Measurements from ENCODE around the gene LHPP.
"Not testable (repeated sequence)": the region's sequence is repeated elsewhere in the genome, so short reads cannot be mapped to it uniquely, and the experiment has no call there.

The LHPP gene

DNA sequence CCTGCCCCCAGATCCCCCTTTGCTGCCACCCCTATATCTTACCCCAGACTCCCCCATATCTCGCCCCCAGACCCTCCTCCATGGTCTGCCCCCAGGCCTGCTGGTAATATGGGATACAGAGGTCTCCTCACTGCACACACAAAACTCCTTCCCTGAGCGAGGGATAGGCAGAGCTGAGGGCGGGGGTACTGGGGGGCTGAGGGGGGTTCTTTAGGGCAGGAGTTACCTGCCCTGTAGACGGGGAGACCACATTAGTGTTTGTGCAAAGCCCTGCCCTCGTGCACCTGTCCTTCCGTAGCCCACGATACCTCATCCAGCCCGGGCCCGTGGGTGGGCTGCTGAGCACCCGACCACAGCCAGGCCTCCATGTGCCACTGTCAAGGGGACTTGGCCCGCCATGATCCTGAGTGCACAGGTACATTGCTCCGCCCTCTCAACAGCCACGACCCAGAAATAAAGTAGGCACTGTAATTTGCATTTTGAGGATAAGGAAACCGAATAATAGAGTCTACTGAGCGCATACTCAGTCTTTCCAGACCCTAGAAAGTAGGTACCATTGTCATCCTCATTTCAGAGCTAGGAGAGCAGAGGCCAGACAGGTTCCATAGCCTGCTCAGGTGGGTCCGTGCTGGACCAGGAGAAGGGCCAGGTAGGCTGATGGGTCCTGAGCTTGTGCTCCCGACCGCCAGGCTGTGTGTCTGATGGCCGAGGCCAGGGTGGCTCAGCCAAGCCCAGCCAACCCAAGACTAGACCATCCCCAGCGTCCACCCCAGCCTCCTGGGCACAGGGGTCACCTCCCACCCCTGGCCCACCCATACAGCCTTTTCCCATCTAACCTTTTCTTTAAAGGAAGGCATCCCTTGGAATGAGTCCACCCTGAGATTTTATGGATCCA lies 115.2 kb downstream of the LHPP start:
- DNase-seq, result no peak

DNA sequence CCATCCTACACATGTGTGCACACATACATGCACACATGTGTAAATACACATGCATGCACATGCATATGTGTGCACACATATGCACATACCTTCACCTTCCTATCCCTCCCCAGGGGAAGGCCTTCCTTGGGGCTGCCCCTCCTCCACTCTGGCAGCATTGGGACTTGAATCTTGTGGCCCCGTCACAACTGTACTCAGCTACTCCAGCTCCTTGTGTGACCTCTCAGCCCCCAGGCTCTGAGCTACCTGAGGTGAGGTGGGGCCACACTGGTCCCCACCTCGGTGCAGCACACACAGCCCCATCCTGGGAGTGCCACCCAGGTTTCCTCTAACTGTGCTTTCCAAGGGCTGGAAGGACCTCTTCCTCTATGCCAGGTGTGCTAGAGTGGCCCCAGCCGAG lies 116.0 kb downstream of the LHPP start:
- no peak for DNase-seq

DNA sequence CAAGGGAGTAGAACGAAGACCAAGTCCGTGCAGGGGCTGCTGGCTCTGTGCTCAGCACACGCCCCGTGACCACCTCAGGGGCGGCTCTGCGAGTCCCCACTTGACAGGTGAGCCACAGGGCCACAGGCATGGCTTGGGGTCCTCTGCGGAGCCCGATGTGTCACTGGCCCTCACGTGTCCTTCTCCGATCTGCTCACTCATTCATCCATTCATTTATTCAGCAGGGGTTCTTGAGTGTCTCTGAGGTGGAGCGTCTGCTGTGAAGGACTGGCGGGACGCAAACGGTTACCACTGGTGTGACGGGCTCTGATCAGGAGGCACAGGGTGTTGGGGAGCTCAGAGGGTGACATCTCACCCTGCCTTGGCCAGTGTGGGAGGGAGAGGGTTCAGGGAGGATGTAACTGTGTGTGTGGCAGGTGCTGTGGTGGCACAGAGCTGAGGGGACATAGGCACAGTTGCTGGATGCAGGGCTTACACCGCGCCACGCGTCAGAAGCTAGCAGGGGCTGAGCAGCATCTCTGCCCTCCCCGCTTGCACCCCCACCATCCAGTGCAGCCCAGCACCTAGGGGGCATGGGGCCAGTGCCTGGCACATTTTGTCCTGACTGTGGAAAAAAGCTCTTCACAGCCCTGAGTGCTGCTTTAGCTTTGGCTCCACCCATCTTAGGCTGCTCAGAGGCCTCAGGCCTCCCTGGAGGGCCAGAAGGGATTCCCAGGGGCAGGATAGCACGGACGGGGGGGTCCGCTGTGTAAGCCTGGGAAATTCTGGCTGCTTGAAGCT lies 116.8 kb downstream of the LHPP start:
- DNase-seq, result no peak

DNA sequence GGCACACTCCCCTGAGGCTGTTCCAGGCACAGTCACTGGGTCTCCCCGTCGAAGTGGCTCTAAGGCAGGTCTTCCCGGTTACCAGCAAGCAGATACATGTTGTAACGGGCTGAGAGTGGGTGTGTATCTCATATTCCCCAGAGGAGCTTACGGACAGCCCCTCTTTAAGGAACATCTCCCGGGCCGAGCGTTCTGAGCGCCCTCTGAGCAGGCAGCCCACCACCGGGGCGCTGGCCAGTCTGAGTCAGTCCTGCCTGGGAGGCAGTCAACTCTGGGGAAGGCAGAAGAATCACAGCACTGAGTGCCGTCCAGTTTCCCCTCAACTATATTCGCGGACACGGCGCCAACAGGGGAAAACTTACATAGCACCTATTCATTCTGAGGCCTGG lies 117.4 kb downstream of the LHPP start:
- no peak for DNase-seq

DNA sequence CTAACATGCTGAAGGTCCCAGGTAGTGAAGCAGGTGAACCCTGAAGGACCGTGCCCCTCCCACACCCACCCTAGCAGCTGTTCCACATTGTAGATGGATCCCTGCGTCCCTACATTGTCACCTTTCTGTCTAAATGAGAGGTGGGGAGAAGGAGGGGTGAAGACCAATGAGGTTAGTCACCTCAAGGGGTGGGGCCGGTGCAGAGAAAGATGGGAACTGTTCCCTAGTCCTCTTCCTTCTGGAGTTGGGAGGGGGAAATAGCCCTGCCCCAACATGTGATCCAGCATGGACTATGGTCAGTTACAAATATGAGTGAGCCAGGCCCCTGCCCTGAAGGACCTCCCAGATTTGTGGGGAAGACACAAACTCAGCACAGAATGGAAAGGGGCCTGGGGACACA lies 124.5 kb downstream of the LHPP start:
- DNase-seq, result no peak

DNA sequence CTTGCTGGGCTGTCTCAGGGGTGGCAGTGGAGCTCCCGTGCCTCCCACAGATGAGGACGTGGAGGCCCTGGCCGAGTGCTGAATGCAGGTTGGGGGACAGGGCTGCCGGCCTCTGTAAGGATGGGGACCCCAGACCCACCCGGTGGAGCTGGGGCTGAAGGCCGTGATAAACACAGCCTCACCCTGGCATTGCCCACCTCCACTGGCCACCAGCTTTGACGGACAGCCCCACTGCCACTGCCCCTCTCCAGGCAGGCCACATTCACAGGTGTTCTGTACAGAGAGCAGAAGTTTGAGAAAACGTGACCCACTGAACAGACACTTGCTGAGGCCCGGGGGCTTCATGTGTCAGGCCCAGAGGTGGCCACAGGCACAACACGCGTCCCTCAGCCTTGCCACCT lies 126.2 kb downstream of the LHPP start:
- no peak for DNase-seq

DNA sequence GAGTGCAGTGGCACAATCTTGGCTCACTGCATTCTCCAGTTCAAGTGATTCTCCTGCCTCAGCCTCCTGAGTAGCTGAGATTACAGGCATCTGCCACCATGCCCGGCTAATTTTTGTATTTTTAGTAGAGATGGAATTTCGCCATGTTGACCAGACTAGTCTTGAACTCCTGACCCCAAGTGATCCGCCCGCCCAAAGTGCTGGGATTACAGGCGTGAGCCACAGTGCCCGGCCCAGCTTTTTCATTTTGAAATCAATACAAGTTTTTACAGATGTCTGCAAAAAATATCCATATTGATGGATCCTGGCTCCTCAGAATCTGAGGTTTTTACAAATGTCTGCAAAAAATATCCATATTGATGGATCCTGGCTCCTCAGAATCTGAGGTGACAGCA lies 126.7 kb downstream of the LHPP start:
- not testable (repeated sequence) for DNase-seq

DNA sequence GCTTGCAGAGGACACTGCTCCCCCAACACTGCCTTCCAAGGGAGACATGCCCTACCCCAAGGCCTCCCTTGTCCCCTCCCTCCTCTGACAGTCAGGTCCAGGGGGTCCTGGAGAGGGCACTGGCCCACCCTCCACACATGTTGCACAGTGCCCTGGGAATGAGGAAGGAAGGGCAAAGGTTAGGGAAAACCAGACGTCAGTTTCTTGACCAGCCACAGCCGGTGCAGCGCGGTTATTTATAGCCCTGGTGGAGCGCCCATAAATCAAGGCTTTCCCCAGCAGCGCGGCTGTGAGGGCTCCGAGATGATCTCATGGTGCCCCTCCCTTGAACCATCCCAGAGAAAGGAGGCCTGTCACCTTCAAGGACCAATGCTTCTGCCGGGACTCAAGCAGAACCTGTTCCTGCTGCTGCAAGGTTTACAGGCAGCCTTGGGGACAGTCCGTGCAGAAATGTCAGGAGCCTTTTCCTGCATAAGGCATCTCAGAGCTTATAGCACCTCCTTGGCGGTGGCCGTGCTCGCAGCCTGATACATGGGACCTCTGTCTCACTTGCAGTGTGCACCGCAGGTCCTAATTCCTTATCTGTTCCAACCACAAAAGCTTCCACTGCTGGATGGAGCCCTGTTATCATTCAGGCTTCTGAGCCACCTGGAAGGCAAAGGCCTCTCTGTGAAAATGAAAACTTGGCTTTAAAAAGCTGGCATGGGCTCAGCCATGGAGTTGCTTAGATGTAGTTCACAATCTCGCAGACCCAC lies 127.3 kb downstream of the LHPP start:
- DNase-seq, result no peak

DNA sequence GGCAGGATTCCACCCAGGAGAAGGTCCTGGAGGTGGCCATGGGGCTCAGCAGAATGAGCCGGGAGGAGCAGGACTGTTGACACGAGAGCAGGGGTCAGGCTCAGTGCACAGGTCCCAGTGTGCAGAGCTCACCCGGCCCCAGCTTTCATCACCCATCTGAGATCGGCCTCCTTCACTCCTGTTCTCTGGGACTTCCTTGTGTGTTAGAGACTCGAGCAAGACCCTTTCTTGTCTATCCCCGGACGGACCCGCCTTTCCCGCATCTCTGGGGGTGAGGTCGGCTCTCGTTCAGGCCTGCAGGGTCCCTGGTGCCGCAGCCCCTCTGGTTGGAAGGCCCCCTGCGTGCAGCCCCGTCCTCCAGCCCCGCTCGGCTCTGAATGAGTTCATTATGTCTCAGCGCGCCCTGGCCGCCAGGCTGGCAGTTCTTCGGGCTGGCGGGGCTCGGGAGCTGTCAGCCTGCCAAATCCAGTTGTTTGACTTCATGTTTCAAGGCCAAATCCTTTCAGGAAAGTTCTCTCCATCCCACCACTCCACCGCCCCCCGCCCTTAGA lies 127.9 kb downstream of the LHPP start:
- no peak for DNase-seq

DNA sequence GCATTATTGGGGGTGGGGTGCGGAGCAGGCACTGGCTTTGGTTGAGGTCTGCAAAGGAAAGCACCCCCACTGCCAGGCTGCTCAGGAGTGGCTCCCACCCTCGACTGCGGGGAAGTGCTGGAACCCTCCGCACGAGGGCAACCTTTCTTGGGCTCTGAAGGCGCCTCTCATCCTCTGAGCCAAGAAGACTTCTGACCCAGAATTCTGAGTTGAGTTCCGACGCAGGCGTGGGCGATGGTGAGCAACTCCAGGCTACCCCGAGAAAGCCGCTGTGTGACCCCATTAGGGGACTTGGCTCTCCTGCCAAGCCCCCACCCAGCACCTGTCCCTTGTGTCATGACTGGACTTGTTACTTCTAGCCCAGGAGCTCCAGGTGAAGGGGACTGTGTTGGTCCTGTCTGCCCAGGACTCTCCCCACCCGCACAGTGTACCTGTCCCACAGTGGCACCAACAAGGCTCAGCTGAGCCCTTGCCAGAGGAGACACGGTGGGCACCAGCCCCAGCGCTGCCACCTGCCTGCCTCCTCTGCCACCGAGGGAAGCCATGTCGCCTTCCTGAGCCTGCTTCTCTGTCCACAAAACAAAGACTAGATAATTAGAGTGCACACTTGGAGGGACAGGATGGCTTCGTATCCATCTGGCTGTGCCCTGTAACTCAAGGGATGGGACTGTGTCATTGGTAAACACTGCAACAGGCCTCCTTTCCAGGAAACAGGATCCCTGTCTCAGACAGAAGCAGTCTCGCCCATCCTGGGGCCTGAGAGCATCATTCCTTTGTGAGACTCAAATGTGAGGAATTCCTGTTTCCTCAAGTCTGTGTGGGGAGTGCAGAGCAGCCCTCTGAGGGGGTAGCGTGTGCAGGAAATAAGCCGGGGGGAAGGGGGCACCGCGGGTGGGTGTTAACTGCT lies 128.8 kb downstream of the LHPP start:
- DNase-seq, result no peak

DNA sequence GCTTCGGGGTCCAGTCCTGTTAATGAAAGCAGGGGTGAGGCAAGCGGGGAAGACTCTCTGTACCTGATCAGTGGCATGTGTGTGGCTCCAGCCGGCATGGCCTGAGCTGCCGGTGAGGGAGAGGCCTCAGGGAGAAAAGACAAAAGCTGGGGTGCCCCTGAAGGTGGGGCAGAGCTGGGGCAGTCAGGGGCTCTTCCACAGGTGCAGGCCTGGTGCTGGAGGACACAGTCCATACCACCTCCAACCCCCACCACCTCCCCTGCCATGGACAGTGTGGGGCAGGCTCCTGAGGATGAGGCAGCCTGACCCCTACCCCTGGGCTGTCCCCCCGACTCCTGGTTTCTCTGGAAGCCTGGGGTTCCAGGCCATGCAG lies 129.5 kb downstream of the LHPP start:
- no peak for DNase-seq

DNA sequence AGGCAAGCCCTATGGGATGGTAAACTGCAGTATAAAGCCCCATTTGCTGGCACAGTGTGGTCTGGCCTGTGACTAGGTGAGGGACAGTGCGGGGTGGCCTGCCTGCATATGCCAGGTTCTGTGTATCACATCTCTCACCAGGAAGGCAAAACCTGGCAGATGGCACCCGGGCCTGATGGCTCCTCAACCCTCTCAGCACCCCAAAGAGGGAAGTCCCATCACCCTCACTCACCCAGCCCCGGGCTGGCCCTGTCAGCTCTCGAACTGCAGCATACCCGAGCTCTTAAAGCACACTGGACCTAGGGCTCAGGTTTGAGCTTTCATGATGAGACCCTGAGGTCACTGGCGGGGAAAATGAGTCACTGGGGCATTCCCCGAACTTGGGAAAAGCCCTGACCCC lies 130.5 kb downstream of the LHPP start:
- no peak for DNase-seq

DNA sequence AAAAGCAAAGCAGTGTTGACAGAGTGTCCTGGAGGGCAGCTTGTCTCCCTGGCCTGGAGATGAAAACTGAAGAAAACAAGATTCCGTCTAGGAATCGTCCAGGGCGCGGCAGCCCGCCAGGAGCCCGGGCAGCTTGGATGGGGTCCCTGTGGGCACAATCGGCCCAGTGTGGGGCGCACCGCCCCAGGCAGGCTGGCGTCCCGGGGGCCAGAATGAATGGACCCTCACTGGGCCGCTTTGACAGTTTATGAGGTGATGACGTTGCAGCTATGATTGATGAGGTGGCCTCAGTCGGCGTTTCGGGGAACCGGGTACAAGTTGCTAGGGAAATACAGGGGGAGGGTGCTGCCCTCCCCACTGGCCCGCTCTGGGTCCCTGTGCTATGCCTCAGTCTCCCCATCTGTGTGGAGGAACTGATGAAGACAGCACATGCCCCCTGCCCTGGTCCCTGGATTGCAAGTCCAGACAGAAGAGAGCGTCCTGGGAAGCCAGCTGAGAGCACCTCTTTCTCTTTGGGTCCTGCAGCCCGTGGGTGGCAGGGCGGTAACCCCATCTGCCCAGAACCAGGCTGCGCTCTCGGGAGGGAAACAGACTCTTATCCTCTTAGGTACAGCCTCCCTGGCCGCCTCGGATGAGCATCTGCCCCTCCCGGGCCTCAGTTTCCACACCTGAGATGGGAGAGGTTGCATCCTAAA lies 131.3 kb downstream of the LHPP start:
- no peak for DNase-seq

DNA sequence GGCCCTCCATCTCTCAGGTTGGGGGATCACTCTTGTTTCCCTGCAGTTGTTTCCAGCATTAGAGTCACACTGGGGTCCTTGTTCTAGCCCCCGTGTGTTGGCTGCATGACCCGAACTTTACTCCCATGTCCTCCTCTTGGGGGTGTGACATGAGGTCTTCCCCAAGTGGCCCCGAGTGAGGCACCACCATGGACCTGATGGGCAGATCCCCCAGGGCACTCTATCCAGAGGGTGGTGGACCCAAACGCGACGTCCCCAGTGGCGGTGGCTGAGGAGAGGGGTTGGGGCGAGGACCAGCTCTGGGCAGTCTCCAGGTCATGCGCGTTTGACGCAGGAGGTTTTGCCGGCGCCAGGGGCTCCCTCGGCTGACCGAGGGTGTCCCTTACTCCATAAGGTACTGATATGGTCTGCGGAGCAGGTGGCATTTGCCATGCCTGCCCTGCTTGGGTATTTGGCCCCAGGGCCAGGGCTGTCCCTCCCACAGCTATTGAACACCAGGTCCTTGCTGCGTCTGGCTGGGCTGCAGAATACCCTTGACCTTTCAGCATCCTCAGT lies 131.9 kb downstream of the LHPP start:
- DNase-seq, result no peak

DNA sequence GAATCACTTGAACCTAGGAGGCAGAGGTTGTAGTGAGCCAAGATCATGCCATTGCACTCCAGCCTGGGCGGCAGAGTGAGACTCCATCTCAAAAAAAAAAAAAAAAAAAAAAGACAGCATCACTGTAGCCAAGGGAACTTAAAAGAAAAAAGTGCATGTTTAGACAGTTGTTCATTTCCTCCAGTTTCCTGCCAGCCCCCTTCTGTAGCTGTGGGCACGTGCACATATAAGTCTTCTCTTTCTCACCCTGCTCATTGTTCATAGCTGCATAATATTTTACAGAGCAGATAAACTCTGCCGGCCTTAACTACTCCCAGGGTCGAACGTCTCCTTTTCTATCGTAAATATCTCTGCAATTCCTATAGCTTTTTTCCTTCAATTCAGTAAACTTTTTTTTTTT lies 132.6 kb downstream of the LHPP start:
- DNase-seq, result no peak

DNA sequence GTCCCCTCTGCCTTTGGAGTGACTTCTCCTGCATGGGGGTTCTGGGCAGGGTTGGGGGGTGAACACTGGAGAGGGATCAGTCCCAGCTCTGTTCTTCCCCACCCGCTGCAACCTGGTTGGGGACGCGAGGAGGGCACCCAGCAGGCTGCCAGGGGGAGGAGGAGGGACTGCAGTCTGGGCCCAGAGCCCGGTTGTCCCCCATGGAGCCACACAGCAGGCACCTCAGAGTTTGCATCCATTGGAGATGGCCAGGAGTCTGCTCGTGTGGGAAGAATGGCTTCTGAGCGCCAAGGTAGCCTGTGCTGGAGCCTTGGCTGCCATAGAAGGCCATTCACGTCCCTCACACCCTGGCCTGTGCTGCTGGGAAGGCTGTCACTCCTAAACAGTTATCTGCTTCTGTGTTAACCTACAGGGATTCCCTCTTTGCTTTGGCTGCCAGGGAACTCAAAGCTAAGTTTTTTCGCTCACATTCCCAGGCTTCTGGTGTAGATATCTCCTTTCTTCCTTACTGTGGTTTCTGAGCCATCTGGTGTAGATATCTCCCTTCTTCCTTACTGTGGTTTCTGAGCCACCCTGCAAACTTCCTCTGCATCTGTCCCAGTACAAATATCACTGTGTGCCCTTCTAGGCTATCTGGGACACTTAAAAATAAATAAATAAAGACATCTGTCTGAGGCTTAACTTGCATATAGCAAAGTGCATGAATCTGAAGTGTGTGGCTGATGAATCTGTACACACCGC lies 133.7 kb downstream of the LHPP start:
- DNase-seq, result no peak

DNA sequence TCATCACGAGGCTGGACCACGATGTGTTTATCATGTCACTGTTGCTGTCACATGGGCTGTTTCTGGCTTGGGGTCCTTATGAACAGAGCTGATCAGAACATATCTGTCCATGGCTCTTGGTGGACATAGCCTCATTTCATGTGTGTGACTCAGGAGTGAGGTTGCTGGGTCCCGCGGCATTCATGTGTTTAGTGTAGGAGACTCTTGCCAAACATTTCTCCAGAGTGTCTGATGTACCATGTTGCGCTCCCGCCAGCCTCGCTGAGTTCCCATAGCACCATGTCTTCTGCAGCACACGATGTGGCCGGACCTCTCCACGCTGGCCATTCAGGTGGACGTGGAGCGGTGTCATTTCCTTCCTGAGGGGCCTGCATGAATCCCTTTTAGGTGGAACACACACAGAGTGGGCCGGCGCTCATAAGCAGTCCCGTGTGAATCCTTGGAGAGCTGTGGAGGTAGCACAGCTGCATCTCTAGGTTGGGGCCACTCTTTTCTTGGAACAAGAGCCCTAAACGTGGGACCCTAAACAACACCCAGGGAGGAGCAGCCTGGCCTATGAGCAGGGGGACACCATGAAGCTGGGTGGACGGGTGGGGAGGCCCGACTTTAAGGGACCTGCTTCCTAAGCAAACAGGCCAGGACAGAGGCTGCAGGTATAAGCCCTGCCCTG lies 134.6 kb downstream of the LHPP start:
- DNase-seq, result no peak

DNA sequence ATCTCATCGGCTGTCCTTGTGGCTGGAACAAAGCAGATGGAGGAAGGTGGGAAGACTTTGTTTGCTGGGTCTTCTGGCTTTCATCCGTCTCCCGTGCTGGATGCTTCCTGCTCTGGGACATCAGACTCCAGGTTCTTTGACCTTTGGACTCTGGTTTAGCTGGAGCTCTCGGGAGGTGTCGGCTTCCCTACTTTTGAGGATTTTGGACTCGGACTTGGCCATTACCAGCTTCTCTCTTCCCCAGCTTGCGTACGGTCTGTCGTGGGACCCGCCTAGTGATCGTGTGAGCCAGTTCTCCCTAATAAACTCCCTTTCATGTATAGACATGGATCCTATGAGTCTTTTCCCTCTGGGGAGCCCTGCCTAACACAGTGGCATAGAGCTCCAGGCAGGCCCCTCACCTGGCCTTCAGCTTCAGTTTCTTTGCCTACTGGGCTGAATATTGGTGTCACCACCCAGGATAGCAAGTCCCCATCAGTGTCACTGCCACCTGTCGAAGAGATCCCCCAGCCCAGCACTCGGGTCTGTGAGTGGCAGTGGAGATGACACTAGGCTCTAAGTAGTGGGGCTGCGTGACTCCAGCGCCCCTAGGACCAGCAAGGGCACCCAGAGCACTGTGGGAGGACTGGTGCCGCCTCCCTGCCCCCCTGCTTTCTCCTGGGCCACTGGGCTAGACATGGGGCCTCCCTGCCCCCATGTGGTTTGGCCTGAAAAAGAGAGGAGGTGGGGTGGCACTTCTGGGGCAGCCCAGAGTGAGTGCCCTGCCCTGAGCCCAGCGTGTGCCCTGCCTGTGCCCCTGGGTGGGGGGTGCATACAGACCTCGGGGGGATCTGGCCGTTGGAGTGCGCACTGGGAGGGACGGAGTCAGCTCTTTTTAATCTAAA lies 135.6 kb downstream of the LHPP start:
- DNase-seq, result no peak

DNA sequence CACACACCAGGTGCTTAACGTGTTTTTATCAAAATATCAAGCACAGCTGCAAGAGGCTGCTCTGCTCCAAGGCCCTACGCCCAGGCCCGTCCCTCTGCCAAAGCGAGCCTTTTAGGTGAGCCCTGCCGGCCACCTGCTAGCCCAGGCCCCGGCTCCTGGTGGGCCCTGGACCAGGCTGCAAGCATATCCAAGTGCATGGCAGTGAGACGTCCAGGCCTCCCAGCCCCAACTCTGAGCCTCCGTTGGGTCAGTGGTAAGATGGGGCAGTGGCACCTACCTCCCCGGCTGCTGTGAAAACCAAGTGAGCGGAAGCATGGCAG lies 136.2 kb downstream of the LHPP start:
- DNase-seq, result no peak
